Activated naive CD8-positive, alpha-beta T cell treated with anti-CD3 and anti-CD28 coated beads, Interleukin-2, amount 50 U/mL, for 24 hours (primary cell): Measurements from ENCODE around the gene KIF15.
"Not testable (repeated sequence)": the region's sequence is repeated elsewhere in the genome, so short reads cannot be mapped to it uniquely, and the experiment has no call there.

Source experiments
- ATAC-seq: fragments of 150-1000 bp; cut with Tn5 transposase; one replicate; pipeline ENCODE4 v1.10.0; 2021
- DNase-seq: peaks from one replicate; pipeline ENCODE4 v3.0.0; 2021
- H3K27ac Mint-ChIP-seq: one replicate; pipeline ENCODE4 v1.8.0; 2021; ENCODE audit warnings: mild to moderate bottlenecking, mixed read lengths
- H3K27me3 Mint-ChIP-seq: one replicate; pipeline ENCODE4 v1.8.0; 2021; ENCODE audit warnings: mixed read lengths
- H3K36me3 Mint-ChIP-seq: one replicate; pipeline ENCODE4 v1.8.0; 2021; ENCODE audit warnings: low read depth, mixed read lengths
- H3K4me1 Mint-ChIP-seq: one replicate; pipeline ENCODE4 v1.8.0; 2021; ENCODE audit warnings: mixed read lengths
- H3K4me3 Mint-ChIP-seq: one replicate; pipeline ENCODE4 v1.8.0; 2021; ENCODE audit warnings: mild to moderate bottlenecking, moderate library complexity, mixed read lengths
- H3K9me3 Mint-ChIP-seq: one replicate; pipeline ENCODE4 v1.8.0; 2021; ENCODE audit warnings: mixed read lengths

Gene KIF15

GRCh38 chr3:44782891-44783290 is 21.3 kb downstream of the KIF15 start:
- Mint-ChIP-seq H3K27me3 (no peaks in the 10 kb centered on the region), H3K4me3 (no peak overlapping the region), H3K36me3 (peaks cover 60% of the 10 kb centered on the region), H3K9me3 (no peaks in the 10 kb centered on the region), H3K4me1 (no peaks in the 10 kb centered on the region), H3K27ac (no peak overlapping the region)
- DNase-seq (no peak), ATAC-seq (no peak)

- Mint-ChIP-seq H3K9me3 (no peaks in the 10 kb centered on the region), H3K36me3 (peaks cover 54% of the 10 kb centered on the region), H3K27ac (no peak overlapping the region), H3K4me1 (no peaks in the 10 kb centered on the region), H3K4me3 (no peak overlapping the region), H3K27me3 (no peaks in the 10 kb centered on the region)
- DNase-seq (no peak), ATAC-seq (no peak)
Observed at GRCh38 chr3:44795197-44795596, 33.6 kb downstream of the KIF15 start.

GRCh38 chr3:44802011-44802410 is 40.4 kb downstream of the KIF15 start:
- H3K9me3 Mint-ChIP-seq = no peaks in the 10 kb centered on the region
- H3K27ac Mint-ChIP-seq = no peak overlapping the region
- H3K4me3 Mint-ChIP-seq = no peak overlapping the region
- H3K27me3 Mint-ChIP-seq = no peaks in the 10 kb centered on the region
- no peaks in the 10 kb centered on the region for H3K4me1 Mint-ChIP-seq
- DNase-seq (no peak), ATAC-seq (no peak)
- H3K36me3 Mint-ChIP-seq = peaks cover 65% of the 10 kb centered on the region

GRCh38 chr3:44803298-44803697 is 41.7 kb downstream of the KIF15 start:
- Mint-ChIP-seq H3K4me1 (no peaks in the 10 kb centered on the region), H3K4me3 (no peak overlapping the region), H3K9me3 (no peaks in the 10 kb centered on the region), H3K27ac (no peak overlapping the region), H3K27me3 (no peaks in the 10 kb centered on the region), H3K36me3 (peaks cover 62% of the 10 kb centered on the region)
- no peak for ATAC-seq
- no peak for DNase-seq

GRCh38 chr3:44805960-44806359 is 44.4 kb downstream of the KIF15 start:
- no peaks in the 10 kb centered on the region for H3K9me3 Mint-ChIP-seq
- no peaks in the 10 kb centered on the region for H3K4me1 Mint-ChIP-seq
- H3K27ac Mint-ChIP-seq = no peak overlapping the region
- no peak overlapping the region for H3K4me3 Mint-ChIP-seq
- DNase-seq (no peak), ATAC-seq (no peak)
- peaks cover 61% of the 10 kb centered on the region for H3K36me3 Mint-ChIP-seq
- H3K27me3 Mint-ChIP-seq = no peaks in the 10 kb centered on the region

GRCh38 chr3:44814751-44815150 is 53.2 kb downstream of the KIF15 start:
- Mint-ChIP-seq H3K27ac (no peak overlapping the region), H3K9me3 (no peaks in the 10 kb centered on the region), H3K4me3 (no peak overlapping the region), H3K27me3 (no peaks in the 10 kb centered on the region), H3K4me1 (no peaks in the 10 kb centered on the region), H3K36me3 (peaks cover 72% of the 10 kb centered on the region)
- no peak for DNase-seq
- ATAC-seq = no peak

- not testable (repeated sequence) for H3K9me3 Mint-ChIP-seq, H3K27ac Mint-ChIP-seq, H3K27me3 Mint-ChIP-seq, H3K4me3 Mint-ChIP-seq, ATAC-seq, DNase-seq, H3K4me1 Mint-ChIP-seq
- H3K36me3 Mint-ChIP-seq = peaks cover 70% of the 10 kb centered on the region
Observed at GRCh38 chr3:44816334-44816733, 54.7 kb downstream of the KIF15 start.

- H3K4me1 Mint-ChIP-seq, ATAC-seq, H3K27me3 Mint-ChIP-seq, H3K4me3 Mint-ChIP-seq, DNase-seq, H3K9me3 Mint-ChIP-seq, H3K27ac Mint-ChIP-seq: not testable (repeated sequence)
- peaks cover 58% of the 10 kb centered on the region for H3K36me3 Mint-ChIP-seq
Observed at GRCh38 chr3:44821206-44821605, 59.6 kb downstream of the KIF15 start.

- Mint-ChIP-seq H3K36me3 (peaks cover 53% of the 10 kb centered on the region), H3K9me3 (peaks cover 6% of the 10 kb centered on the region), H3K4me3 (no peak overlapping the region), H3K4me1 (no peaks in the 10 kb centered on the region), H3K27ac (no peak overlapping the region), H3K27me3 (no peaks in the 10 kb centered on the region)
- ATAC-seq (no peak), DNase-seq (no peak)
Observed at GRCh38 chr3:44825264-44825925, 63.8 kb downstream of the KIF15 start.

GRCh38 chr3:44827196-44827595 is 65.6 kb downstream of the KIF15 start:
- Mint-ChIP-seq H3K27ac (no peak overlapping the region), H3K36me3 (peaks cover 57% of the 10 kb centered on the region), H3K4me1 (no peaks in the 10 kb centered on the region), H3K27me3 (no peaks in the 10 kb centered on the region), H3K4me3 (no peak overlapping the region), H3K9me3 (peaks cover 6% of the 10 kb centered on the region)
- no peak for DNase-seq
- no peak for ATAC-seq

- no peak overlapping the region for H3K27ac Mint-ChIP-seq
- ATAC-seq = no peak
- no peaks in the 10 kb centered on the region for H3K4me1 Mint-ChIP-seq
- DNase-seq = no peak
- no peaks in the 10 kb centered on the region for H3K27me3 Mint-ChIP-seq
- peaks cover 5% of the 10 kb centered on the region for H3K9me3 Mint-ChIP-seq
- H3K36me3 Mint-ChIP-seq = peaks cover 63% of the 10 kb centered on the region
- H3K4me3 Mint-ChIP-seq = no peak overlapping the region
Observed at GRCh38 chr3:44831232-44831631, 69.6 kb downstream of the KIF15 start.

GRCh38 chr3:44832032-44832431 is 70.4 kb downstream of the KIF15 start:
- H3K27ac Mint-ChIP-seq = no peak overlapping the region
- H3K27me3 Mint-ChIP-seq = no peaks in the 10 kb centered on the region
- H3K4me3 Mint-ChIP-seq = no peak overlapping the region
- no peaks in the 10 kb centered on the region for H3K4me1 Mint-ChIP-seq
- peaks cover 12% of the 10 kb centered on the region for H3K9me3 Mint-ChIP-seq
- DNase-seq = no peak
- no peak for ATAC-seq
- peaks cover 65% of the 10 kb centered on the region for H3K36me3 Mint-ChIP-seq

- H3K4me1 Mint-ChIP-seq = no peaks in the 10 kb centered on the region
- peaks cover 67% of the 10 kb centered on the region for H3K36me3 Mint-ChIP-seq
- no peak overlapping the region for H3K27ac Mint-ChIP-seq
- no peak for DNase-seq
- ATAC-seq = no peak
- H3K27me3 Mint-ChIP-seq = no peaks in the 10 kb centered on the region
- H3K9me3 Mint-ChIP-seq = peaks cover 13% of the 10 kb centered on the region
- H3K4me3 Mint-ChIP-seq = no peak overlapping the region
Observed at GRCh38 chr3:44832965-44833364, 71.4 kb downstream of the KIF15 start.

- peaks cover 67% of the 10 kb centered on the region for H3K36me3 Mint-ChIP-seq
- no peak overlapping the region for H3K4me3 Mint-ChIP-seq
- ATAC-seq (no peak), DNase-seq (no peak)
- no peak overlapping the region for H3K27ac Mint-ChIP-seq
- H3K9me3 Mint-ChIP-seq = peaks cover 13% of the 10 kb centered on the region
- H3K27me3 Mint-ChIP-seq = no peaks in the 10 kb centered on the region
- no peaks in the 10 kb centered on the region for H3K4me1 Mint-ChIP-seq
Observed at GRCh38 chr3:44833394-44833793, 71.8 kb downstream of the KIF15 start.

- no peaks in the 10 kb centered on the region for H3K27me3 Mint-ChIP-seq
- no peak overlapping the region for H3K4me3 Mint-ChIP-seq
- H3K27ac Mint-ChIP-seq = no peak overlapping the region
- ATAC-seq (no peak), DNase-seq (no peak)
- peaks cover 70% of the 10 kb centered on the region for H3K36me3 Mint-ChIP-seq
- H3K4me1 Mint-ChIP-seq = no peaks in the 10 kb centered on the region
- peaks cover 13% of the 10 kb centered on the region for H3K9me3 Mint-ChIP-seq
Observed at GRCh38 chr3:44835684-44836083, 74.1 kb downstream of the KIF15 start.

- H3K4me1 Mint-ChIP-seq = no peaks in the 10 kb centered on the region
- DNase-seq (no peak), ATAC-seq (no peak)
- peaks cover 70% of the 10 kb centered on the region for H3K36me3 Mint-ChIP-seq
- no peaks in the 10 kb centered on the region for H3K9me3 Mint-ChIP-seq
- no peaks in the 10 kb centered on the region for H3K27me3 Mint-ChIP-seq
- no peak overlapping the region for H3K4me3 Mint-ChIP-seq
- no peak overlapping the region for H3K27ac Mint-ChIP-seq
Observed at GRCh38 chr3:44842376-44842775, 80.8 kb downstream of the KIF15 start.
